Measurements from ENCODE around the gene MOGAT2. TPM values are rescaled to one million over a fixed set of nuclear protein-coding genes. Genes with fewer than 3 reads are reported as not detected.
"Not testable (repeated sequence)": the region's sequence is repeated elsewhere in the genome, so short reads cannot be mapped to it uniquely, and the experiment has no call there.

MOGAT2 gene
- total RNA-seq, 1 experiment from 2014 or later, result not detected

DNA sequence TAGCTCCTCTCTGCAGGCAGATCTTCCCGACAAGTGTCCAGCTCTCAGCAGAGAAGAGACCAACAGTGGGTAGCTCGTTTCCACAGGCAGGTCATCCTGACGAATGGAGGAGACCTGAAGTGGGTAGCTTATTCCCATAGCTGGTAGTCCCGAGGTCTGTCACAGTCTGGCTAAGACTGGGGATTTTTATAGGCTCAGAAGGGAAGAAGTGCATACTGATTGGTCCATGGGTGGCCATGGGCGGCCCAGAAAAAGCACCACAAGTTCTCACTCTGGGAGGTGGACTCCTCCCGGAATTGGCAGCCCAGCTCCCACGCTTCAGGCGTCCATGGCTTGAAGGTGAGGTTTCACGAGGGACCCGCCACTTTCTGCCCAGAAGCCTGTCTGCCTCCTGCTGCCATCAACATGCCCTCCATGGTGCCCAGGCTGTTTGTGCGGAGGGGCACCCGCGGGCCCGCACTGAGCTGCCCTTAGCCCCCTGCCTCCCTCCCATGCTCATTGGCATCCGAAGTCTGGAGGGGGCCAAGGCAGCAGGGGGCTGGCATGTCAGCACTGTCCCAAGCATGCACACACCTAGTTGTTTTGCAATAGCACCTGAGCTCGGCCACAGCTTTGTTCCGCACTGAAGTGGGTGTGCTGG, 38.9 kb upstream of the MOGAT2 start:
- ATAC-seq (no peak), DNase-seq (no peak)
- no peak overlapping the region for H3K27ac ChIP-seq (ENCODE audit: low read length)
- H3K4me2 ChIP-seq (ENCODE audit: low read length), result no peak overlapping the region
- H3K9ac ChIP-seq (ENCODE audit: low read length), result no peak overlapping the region
- no peaks in the 10 kb centered on the region for H3K79me2 ChIP-seq (ENCODE audit: low read length)
- no peaks in the 10 kb centered on the region for H4K20me1 ChIP-seq (ENCODE audit: low read length)
- no peak for TF ChIP-seq EZH2phosphoT487 (IDR thresholded peaks at IDR 0.05; ENCODE audit: borderline replicate concordance, low read length)
- no peak for TF ChIP-seq EZH2 (IDR thresholded peaks at IDR 0.05; ENCODE audit: low read length, unreplicated experiment)
- TF ChIP-seq, protein P1, sequence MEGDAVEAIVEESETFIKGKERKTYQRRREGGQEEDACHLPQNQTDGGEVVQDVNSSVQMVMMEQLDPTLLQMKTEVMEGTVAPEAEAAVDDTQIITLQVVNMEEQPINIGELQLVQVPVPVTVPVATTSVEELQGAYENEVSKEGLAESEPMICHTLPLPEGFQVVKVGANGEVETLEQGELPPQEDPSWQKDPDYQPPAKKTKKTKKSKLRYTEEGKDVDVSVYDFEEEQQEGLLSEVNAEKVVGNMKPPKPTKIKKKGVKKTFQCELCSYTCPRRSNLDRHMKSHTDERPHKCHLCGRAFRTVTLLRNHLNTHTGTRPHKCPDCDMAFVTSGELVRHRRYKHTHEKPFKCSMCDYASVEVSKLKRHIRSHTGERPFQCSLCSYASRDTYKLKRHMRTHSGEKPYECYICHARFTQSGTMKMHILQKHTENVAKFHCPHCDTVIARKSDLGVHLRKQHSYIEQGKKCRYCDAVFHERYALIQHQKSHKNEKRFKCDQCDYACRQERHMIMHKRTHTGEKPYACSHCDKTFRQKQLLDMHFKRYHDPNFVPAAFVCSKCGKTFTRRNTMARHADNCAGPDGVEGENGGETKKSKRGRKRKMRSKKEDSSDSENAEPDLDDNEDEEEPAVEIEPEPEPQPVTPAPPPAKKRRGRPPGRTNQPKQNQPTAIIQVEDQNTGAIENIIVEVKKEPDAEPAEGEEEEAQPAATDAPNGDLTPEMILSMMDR (conservative IDR thresholded peaks at IDR 0.05; ENCODE audit: low read depth, low read length), result no peak
- H3K36me3 ChIP-seq (ENCODE audit: low read depth, low read length), result no peaks in the 10 kb centered on the region
- peaks cover 6% of the 10 kb centered on the region; the same call in 1 of the 2 replicates for H3K9me3 ChIP-seq (ENCODE audit: low read length)
- H3F3A ChIP-seq (ENCODE audit: low read length, unreplicated experiment), result no peaks in the 10 kb centered on the region
- H2AFZ ChIP-seq (ENCODE audit: low read length), result no peak overlapping the region
- H3K27me3 ChIP-seq (ENCODE audit: low read length), result peaks cover 31% of the 10 kb centered on the region; the same call in 1 of the 2 replicates
- H3K9me2 ChIP-seq (replicated peaks; ENCODE audit: low read length), result no peaks in the 10 kb centered on the region
- ChIA-PET POLR2A (ENCODE audit: unreplicated experiment) (no interaction called here), CTCF (no interaction called here)
- no TSS peak for BruUV-seq (replicated peaks)
- no peaks in the 10 kb centered on the region for H3K4me1 ChIP-seq (ENCODE audit: insufficient read depth, low read length)
- H3K4me3 ChIP-seq (ENCODE audit: low read length), result no peak overlapping the region
- intact Hi-C loops (cut with micrococcal nuclease), result no loop called here

DNA sequence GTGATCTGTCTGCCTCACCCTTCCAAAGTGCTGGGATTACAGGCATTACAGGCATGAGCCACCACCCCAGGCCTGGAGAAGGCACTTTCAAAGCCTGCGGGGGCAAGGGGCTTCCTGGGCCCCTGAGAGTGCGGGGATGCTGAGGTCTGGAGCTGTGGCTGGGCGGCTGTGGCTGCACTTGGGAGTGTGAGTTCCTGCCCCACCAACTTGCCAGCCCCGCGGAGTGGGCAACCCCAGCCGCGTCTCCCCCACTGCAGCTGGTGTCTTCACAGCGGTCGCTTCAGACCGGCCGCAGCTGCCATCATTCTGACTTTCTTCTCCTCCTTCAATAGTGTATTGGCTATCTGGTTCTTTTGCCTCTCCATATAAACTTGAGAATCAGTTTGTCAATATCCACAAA, 38.1 kb upstream of the MOGAT2 start:
- H2AFZ ChIP-seq (ENCODE audit: low read length), result no peak overlapping the region
- no peaks in the 10 kb centered on the region for H3K79me2 ChIP-seq (ENCODE audit: low read length)
- H3K4me3 ChIP-seq (ENCODE audit: low read length), result no peak overlapping the region
- H3K9me3 ChIP-seq (ENCODE audit: low read length), result no peaks in the 10 kb centered on the region
- no TSS peak for BruUV-seq (replicated peaks)
- no peak overlapping the region for H3K9ac ChIP-seq (ENCODE audit: low read length)
- POLR2A ChIA-PET (ENCODE audit: unreplicated experiment), result no interaction called here
- no peak overlapping the region for H3K27ac ChIP-seq (ENCODE audit: low read length)
- H3K9me2 ChIP-seq (replicated peaks; ENCODE audit: low read length), result no peaks in the 10 kb centered on the region
- H3K4me2 ChIP-seq (ENCODE audit: low read length), result no peak overlapping the region
- peaks cover 34% of the 10 kb centered on the region; the same call in 1 of the 2 replicates for H3K27me3 ChIP-seq (ENCODE audit: low read length)
- no peak for ATAC-seq
- no peak for TF ChIP-seq EZH2 (IDR thresholded peaks at IDR 0.05; ENCODE audit: low read length, unreplicated experiment)
- TF ChIP-seq, protein P1 (conservative IDR thresholded peaks at IDR 0.05; ENCODE audit: low read depth, low read length), result no peak
- no peak for TF ChIP-seq EZH2phosphoT487 (IDR thresholded peaks at IDR 0.05; ENCODE audit: borderline replicate concordance, low read length)
- H3K36me3 ChIP-seq (ENCODE audit: low read depth, low read length), result no peaks in the 10 kb centered on the region
- CTCF ChIA-PET, result no interaction called here
- H3K4me1 ChIP-seq (ENCODE audit: insufficient read depth, low read length), result no peaks in the 10 kb centered on the region
- intact Hi-C loops (cut with micrococcal nuclease), result no loop called here
- DNase-seq, result no peak
- H4K20me1 ChIP-seq (ENCODE audit: low read length), result no peaks in the 10 kb centered on the region
- H3F3A ChIP-seq (ENCODE audit: low read length, unreplicated experiment), result no peaks in the 10 kb centered on the region

DNA sequence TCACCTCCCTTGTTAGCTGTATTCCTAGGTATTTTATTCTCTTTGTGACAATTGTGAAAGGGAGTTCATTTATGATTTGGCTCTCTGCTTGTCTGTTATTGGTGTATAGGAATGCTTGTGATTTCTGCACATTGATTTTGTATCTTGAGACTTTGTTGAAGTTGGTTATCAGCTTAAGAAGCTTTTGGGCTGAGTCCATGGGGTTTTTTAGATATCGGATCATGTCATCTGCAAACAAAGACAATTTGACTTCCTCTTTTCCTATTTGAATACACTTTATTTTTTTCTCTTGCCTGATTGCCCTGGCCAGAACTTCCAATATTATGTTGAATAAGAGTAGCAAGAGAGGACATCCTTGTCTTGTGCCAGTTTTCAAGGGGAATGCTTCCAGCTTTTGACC, 33.8 kb upstream of the MOGAT2 start:
- BruUV-seq (replicated peaks); ATAC-seq; H3K9me3 ChIP-seq (ENCODE audit: low read length); POLR2A ChIA-PET (ENCODE audit: unreplicated experiment); H3K9me2 ChIP-seq (replicated peaks; ENCODE audit: low read length); H3K27ac ChIP-seq (ENCODE audit: low read length); H3K36me3 ChIP-seq (ENCODE audit: low read depth, low read length); CTCF ChIA-PET; H3K4me1 ChIP-seq (ENCODE audit: insufficient read depth, low read length); H3K4me3 ChIP-seq (ENCODE audit: low read length); intact Hi-C loops (cut with micrococcal nuclease); H3K79me2 ChIP-seq (ENCODE audit: low read length); H3K9ac ChIP-seq (ENCODE audit: low read length); H3F3A ChIP-seq (ENCODE audit: low read length, unreplicated experiment); H3K4me2 ChIP-seq (ENCODE audit: low read length); DNase-seq; H4K20me1 ChIP-seq (ENCODE audit: low read length); H2AFZ ChIP-seq (ENCODE audit: low read length): not testable (repeated sequence)
- H3K27me3 ChIP-seq (ENCODE audit: low read length), result peaks cover 25% of the 10 kb centered on the region; the same call in 1 of the 2 replicates
